Stomach (tissue), 4 donors: ENCODE results near the gene MYO18A.

ENCODE experiments used
- POLR2A ChIP-seq, 4 donors: fragments of 450-650 bp; IDR thresholded peaks; one replicate each; pipeline ENCODE4 v1.6.1; 2016; ENCODE audit warnings: antibody characterized with exemption in 4 of 4, control low read depth in 2 of 4, mild to moderate bottlenecking in 1 of 4, moderate library complexity in 1 of 4
- TF ChIP-seq, protein P1 (sequence below), 7 experiments: fragments of 450-650 bp in 4 of 7; fragments of 200-600 bp in 3 of 7; sonication (generic) in 3 of 7; IDR thresholded peaks; one replicate each; pipeline ENCODE4 v1.5.1; 2016 to 2019; ENCODE audit warnings: antibody characterized with exemption in 7 of 7, control low read depth in 2 of 7, mild to moderate bottlenecking in 1 of 7

DNA sequence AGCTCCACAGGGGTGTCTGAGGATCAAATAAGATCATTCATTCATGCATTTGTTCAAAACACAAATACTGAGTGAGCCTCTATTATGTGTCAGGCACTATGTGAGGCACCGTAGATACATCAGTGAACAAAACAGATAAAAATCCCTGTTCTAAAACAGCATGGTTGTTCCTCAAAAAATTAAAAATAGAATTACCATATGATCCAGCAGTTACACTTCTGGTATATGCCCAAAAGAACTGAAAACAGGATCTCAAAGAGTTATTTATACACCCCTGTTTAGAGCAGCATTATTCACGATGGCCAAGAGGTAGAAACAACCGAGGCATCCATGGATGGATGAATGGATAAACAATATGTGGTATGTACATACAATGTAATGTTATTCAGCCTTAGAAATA lies 121.8 kb downstream of the MYO18A start:
- TF ChIP-seq, protein P1, sequence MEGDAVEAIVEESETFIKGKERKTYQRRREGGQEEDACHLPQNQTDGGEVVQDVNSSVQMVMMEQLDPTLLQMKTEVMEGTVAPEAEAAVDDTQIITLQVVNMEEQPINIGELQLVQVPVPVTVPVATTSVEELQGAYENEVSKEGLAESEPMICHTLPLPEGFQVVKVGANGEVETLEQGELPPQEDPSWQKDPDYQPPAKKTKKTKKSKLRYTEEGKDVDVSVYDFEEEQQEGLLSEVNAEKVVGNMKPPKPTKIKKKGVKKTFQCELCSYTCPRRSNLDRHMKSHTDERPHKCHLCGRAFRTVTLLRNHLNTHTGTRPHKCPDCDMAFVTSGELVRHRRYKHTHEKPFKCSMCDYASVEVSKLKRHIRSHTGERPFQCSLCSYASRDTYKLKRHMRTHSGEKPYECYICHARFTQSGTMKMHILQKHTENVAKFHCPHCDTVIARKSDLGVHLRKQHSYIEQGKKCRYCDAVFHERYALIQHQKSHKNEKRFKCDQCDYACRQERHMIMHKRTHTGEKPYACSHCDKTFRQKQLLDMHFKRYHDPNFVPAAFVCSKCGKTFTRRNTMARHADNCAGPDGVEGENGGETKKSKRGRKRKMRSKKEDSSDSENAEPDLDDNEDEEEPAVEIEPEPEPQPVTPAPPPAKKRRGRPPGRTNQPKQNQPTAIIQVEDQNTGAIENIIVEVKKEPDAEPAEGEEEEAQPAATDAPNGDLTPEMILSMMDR (IDR thresholded peaks at IDR 0.05): no peak
- no peak for TF ChIP-seq POLR2A (IDR thresholded peaks at IDR 0.05)
